Fibroblast of skin of left biceps (primary cell): Measurements from ENCODE around the gene EEIG1.

ENCODE experiments used
- DNase-seq, 2 experiments: peaks; one replicate each; pipeline ENCODE4 v3.0.0-alpha.2; 2013; ENCODE audit warnings: low read depth in 2 of 2

Gene EEIG1

GRCh38 chr9:127941062-127941960 is 39.5 kb downstream of the EEIG1 start:
- no peak for DNase-seq

- no peak for DNase-seq
Measured at GRCh38 chr9:127940593-127940992, 40.2 kb downstream of the EEIG1 start.

DNA sequence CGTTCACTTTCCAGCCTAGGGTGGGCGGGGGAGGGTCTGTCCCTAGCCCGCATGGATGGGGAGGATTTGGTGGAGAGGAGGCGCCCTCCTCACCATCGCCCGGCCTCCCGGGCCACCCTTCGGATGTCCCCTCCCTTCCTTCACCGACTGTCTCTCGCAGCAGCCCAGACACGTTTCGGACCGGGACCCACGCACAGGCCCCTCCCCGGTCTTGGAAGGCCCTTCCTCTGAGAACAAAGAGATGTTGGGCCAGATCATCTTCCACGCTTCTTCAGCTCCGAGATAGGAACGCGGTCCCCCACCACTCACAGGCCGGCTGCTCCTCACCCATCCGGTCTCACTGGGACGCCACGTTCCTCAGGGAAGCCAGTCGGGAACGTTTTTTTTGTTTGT is 42.5 kb downstream of the EEIG1 start:
- no peak for DNase-seq

GRCh38 chr9:127937388-127938297 is 43.1 kb downstream of the EEIG1 start, which contains the start of gene DPM2:
Gene DPM2 (minus strand): TSS chr9:127937854. CDS start chr9:127937820, 34 bp downstream.
- DNase-seq, result peak; percentile 53 to 54

DNA sequence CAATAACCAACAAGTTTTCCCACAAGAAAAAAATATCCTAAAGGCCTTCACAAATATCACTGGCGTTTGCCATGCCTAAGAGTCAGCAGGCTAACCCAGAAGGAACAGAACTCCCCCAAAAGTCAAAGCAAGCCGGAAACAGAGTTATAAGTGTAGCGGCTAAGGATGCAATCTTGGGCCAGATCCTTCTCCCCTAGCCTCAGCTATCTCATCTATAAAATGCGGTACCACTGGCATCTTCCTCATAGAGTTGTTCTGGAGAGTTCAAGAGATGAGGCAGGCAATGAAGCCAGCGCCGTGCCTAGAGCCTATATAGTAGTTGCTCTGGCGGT is 43.8 kb downstream of the EEIG1 start:
- no peak for DNase-seq

- DNase-seq, result no peak
Measured at GRCh38 chr9:127936347-127936852, 44.4 kb downstream of the EEIG1 start.

DNA sequence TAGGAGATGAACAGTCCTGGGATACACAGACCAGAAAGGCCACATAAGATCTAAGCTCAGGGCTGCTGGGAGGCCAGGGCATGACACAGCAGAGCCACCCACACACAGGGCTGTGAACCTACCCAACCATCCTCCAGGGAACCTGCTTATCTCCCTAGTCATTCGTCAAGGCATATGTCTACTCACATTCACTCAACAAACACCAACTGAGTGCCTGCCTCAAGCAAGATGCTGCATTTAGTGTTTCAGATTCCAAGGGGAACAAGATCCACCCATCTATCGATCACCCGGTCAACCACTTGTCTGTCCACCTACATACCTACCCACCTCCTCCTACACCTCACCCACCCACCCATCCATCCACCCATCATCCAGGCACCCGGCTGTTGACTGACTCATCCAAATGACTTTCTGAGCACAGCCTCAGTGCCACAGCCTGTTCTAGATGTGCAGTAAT is 45.0 kb downstream of the EEIG1 start:
- no peak for DNase-seq

DNA sequence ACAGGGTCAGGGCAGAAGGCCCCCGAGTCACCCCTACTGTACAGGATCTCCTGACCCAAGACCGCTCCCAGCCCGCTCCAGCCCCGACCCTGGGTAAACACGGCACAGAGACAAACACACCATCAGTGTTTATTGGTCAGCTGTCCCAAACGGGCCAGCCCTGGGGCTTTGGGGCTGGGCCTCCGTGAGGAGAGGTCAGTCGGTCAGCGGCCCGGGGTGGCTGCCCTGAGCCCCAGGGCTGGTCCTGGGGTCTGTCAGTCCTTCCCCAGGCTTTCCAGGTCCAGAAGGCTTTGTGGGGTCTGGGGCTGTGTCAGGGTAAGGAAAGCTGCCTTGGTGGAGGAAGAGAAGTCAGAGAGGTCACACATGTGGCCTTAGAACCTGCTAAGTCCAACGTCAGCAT is 45.8 kb downstream of the EEIG1 start:
- no peak for DNase-seq

GRCh38 chr9:127934248-127934647 is 46.5 kb downstream of the EEIG1 start:
- DNase-seq, result no peak

DNA sequence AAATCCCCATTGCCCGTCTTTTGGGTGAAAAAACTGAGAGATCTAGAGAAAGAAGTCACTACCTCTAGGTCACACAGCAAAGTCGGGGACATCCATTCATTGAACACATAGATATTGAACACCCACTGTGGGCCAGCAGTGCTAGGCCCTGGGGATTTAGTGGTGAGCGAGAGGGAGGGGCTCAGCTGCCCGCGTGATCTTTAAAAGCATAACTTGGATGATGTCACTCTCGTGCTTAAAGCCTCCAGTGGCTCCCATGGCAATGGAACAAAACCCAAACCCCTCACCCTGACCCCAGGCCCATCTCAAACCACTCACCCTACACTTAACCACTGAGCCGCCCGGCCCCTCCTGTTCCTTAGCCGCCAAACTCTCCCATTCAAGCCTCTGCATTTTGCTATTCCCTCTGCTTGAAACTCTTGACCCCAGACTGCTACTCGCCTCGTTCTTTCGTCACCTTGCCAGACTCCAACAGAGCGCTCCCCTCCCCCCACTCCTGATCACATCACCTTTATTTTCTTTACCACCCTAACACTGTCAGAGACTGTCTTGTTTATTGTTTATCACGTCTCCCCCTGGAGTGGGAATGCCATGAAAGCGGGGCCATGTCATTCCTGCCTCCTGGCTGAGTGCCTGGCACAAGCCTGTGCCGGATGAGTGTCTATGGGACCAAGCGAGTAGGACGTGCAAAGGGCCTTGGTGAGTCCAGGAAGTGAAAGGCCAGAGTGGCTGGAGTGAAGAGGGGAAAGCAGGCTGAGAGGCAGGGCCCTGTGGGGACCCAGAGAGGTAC is 49.5 kb downstream of the EEIG1 start:
- no peak for DNase-seq
